Naive thymus-derived CD4-positive, alpha-beta T cell (primary cell): Measurements from ENCODE around the gene TNIK. TPM values are rescaled to one million over a fixed set of nuclear protein-coding genes. Genes with fewer than 3 reads are reported as not detected.

ENCODE experiments used
- ATAC-seq: fragments of 150-1000 bp; cut with Tn5 transposase; 2 replicates; pipeline ENCODE4 v1.10.0; 2021; ENCODE audit warnings: mild to moderate bottlenecking, moderate library complexity
- CTCF ChIA-PET: fragments of 350-600 bp; sonication (Branson Sonifier 250); formaldehyde crosslinking; loops from one replicate; lab custom pipeline; 2021; ENCODE audit warnings: antibody characterized with exemption; lab: Charles Lee
- POLR2A ChIA-PET: fragments of 350-600 bp; sonication (Branson Sonifier 250); formaldehyde crosslinking; loops from one replicate; lab custom pipeline; 2021; ENCODE audit warnings: antibody characterized with exemption, inconsistent platforms; lab: Charles Lee
- DNase-seq, 9 donors: peaks; one replicate each; pipeline versions ENCODE4 v3.0.0 to v3.0.0-alpha.2; 2020 to 2022; ENCODE audit warnings: mixed read lengths in 1 of 9
- H3K27ac ChIP-seq: one replicate; pipeline ENCODE4 v1.7.0; 2013; ENCODE audit warnings: mild to moderate bottlenecking, low read depth, low read length, moderate library complexity
- H3K27me3 ChIP-seq, 2 donors: one replicate each; pipeline ENCODE4 v1.7.0; 2013; ENCODE audit warnings: low read length in 2 of 2, mild to moderate bottlenecking in 2 of 2, moderate library complexity in 2 of 2; ENCODE audit not compliant: control insufficient read depth in 2 of 2, insufficient read depth in 2 of 2
- H3K36me3 ChIP-seq, 3 experiments: 1 replicate in 2 of 3; 2 replicates in 1 of 3; pipeline ENCODE4 v1.7.0; 2013; ENCODE audit warnings: low read length in 3 of 3, mild to moderate bottlenecking in 3 of 3, moderate library complexity in 1 of 3; ENCODE audit not compliant: insufficient read depth in 3 of 3, control insufficient read depth in 2 of 3
- H3K4me1 ChIP-seq, 2 donors: one replicate each; pipeline ENCODE4 v1.7.0; 2013; ENCODE audit warnings: low read length in 2 of 2, mild to moderate bottlenecking in 2 of 2, moderate library complexity in 1 of 2; ENCODE audit not compliant: control insufficient read depth in 2 of 2, insufficient read depth in 2 of 2
- H3K4me3 ChIP-seq: 2 replicates; pipeline ENCODE4 v1.7.0; 2013; ENCODE audit warnings: mild to moderate bottlenecking, low read length
- H3K9me3 ChIP-seq, 3 experiments: 1 replicate in 2 of 3; 2 replicates in 1 of 3; pipeline ENCODE4 v1.7.0; 2013; ENCODE audit warnings: low read length in 3 of 3; ENCODE audit not compliant: control insufficient read depth in 2 of 3
- H3K27ac Mint-ChIP-seq, 9 donors: one replicate each; pipeline ENCODE4 v1.8.0; 2020 to 2022; ENCODE audit warnings: mixed read lengths in 9 of 9, mild to moderate bottlenecking in 8 of 9, moderate library complexity in 5 of 9, inconsistent platforms in 2 of 9
- H3K27me3 Mint-ChIP-seq, 5 donors: one replicate each; pipeline ENCODE4 v1.8.0; 2021 to 2022; ENCODE audit warnings: mixed read lengths in 5 of 5, mild to moderate bottlenecking in 1 of 5
- H3K36me3 Mint-ChIP-seq, 5 donors: one replicate each; pipeline ENCODE4 v1.8.0; 2020 to 2022; ENCODE audit warnings: mixed read lengths in 5 of 5, mild to moderate bottlenecking in 3 of 5, inconsistent platforms in 1 of 5
- H3K4me1 Mint-ChIP-seq, 7 donors: one replicate each; pipeline ENCODE4 v1.8.0; 2020 to 2022; ENCODE audit warnings: mixed read lengths in 7 of 7, mild to moderate bottlenecking in 3 of 7, inconsistent platforms in 1 of 7
- H3K4me3 Mint-ChIP-seq, 10 donors: one replicate each; pipeline ENCODE4 v1.8.0; 2020 to 2022; ENCODE audit warnings: mild to moderate bottlenecking in 10 of 10, mixed read lengths in 10 of 10, moderate library complexity in 6 of 10, inconsistent platforms in 2 of 10
- H3K9me3 Mint-ChIP-seq, 11 donors: one replicate each; pipeline ENCODE4 v1.8.0; 2020 to 2022; ENCODE audit warnings: mixed read lengths in 11 of 11, mild to moderate bottlenecking in 4 of 11, inconsistent platforms in 1 of 11, moderate library complexity in 1 of 11
- intact Hi-C, 2 donors: fragments of 100-400 bp; cut with micrococcal nuclease; formaldehyde crosslinking; loops; one replicate each; pipeline ENCODE4 v1.15.1; 2023
- polyA plus RNA-seq, 2 donors: library from polyadenylated mRNA; unstranded; fragments of 300-500 nt; fragmentation: Illumina TruSeq; gene quantifications; one replicate each; pipeline ENCODE4 v1.2.3, GENCODE V29; 2021
- total RNA-seq, 6 experiments: library from RNA in 5 of 6; stranded (reverse) in 5 of 6; gene quantifications; 1 replicate in 5 of 6; 2 replicates in 1 of 6; pipeline ENCODE4 v1.2.3 and lab custom pipeline; 2021 to 2026

The TNIK gene
- total and polyA plus RNA-seq, 7 experiments from 2014 or later, result 20.2 to 74.9 (median 66.3) TPM

DNA sequence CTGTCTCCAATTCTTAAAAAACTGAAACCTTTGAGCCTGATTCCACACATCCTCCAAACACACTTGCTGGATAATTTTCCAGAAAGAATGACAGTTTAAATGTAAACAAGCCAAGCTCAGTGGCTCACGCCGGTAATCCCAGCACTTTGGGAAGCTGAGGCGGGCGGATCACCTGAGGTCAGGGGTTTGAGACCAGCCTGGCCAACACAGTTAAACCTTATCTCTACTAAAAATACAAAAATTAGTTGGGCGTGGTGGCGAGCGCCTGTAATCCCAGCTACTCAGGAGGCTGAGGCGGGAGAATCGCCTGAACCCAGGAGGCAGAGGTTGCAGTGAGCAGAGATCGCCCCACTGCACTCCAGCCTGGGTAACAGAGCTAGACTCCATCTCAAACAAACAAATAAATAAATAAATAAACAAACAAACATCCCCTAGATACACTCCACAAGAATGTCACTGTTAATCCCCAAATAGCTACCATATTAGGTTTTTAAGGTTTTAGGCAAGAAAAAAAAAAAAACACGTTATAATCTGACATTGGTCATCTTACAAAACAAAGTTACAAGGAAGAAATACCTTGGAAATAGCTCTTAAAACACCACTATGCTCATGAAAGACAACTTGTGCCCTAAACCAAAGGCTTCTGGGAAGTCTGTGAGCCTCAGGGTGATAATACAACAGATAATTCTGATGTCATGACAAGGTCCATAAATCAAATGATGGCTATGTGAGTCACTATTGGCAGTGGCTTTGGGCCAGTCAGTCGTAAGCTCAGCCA is 13.2 kb downstream of the TNIK start:
- H3K4me3 Mint-ChIP-seq, result peak overlapping the region in 8 of 10 donors; percentile 16 to 68 (median 44)
- H3K36me3 ChIP-seq, result no peaks in the 10 kb centered on the region
- no peaks in the 10 kb centered on the region for H3K27me3 Mint-ChIP-seq
- H3K27ac ChIP-seq, result no peak overlapping the region
- no peaks in the 10 kb centered on the region for H3K27me3 ChIP-seq
- H3K27ac Mint-ChIP-seq, result peak overlapping the region in 4 of 9 donors; percentile 33 to 57 (median 44)
- ATAC-seq (no peak), DNase-seq (no peak)
- POLR2A ChIA-PET, result interaction anchor here (0.7 to 1.2 kb wide), 3 partner anchors 14 to 241 kb away, joined by 3 to 5 read pairs (median 3); no protein-coding TSS in a partner anchor
- H3K4me1 Mint-ChIP-seq, result peaks cover 29 to 69% (median 63%) of the 10 kb centered on the region in 7 donors
- CTCF ChIA-PET, result interaction anchor here (0.5 to 0.7 kb wide), 5 partner anchors 42 to 1585 kb away, joined by 3 read pairs; no protein-coding TSS in a partner anchor
- no peak overlapping the region for H3K4me3 ChIP-seq
- peaks cover 19% of the 10 kb centered on the region in 2 donors for H3K4me1 ChIP-seq
- H3K9me3 ChIP-seq, result no peaks in the 10 kb centered on the region
- intact Hi-C loops, result loop anchor here in 1 of 2 donors (1.0 kb wide), 1 partner anchor 13 kb away; the partner anchor contains the start of gene TNIK
- no peaks in the 10 kb centered on the region for H3K9me3 Mint-ChIP-seq
- peaks cover 0 to 26% (median 11%) of the 10 kb centered on the region in 5 donors for H3K36me3 Mint-ChIP-seq

DNA sequence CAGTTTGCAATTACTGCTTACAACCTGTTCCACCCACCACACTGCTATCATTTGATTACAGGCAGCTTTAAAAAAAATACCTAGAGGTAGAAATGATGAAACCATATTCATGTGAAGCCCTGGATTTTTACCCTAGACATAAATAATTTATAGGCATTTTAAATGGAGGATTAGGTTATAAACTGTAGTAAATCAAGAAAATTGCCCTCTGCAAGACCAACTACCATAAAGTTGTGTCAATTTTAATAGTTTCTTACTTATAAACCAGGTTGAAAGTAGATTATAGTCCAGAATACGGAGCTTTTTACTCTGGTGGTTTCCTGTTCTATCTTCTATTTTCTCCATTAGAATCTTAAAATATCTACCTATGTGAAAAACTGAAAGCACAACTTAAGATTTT is 13.9 kb downstream of the TNIK start:
- Mint-ChIP-seq H3K9me3 (no peaks in the 10 kb centered on the region), H3K4me3 (peak overlapping the region in 6 of 10 donors; percentile 8 to 62 (median 44)), H3K36me3 (peaks cover 0 to 28% (median 11%) of the 10 kb centered on the region in 5 donors), H3K4me1 (peaks cover 36 to 76% (median 69%) of the 10 kb centered on the region in 7 donors), H3K27me3 (no peaks in the 10 kb centered on the region), H3K27ac (peak overlapping the region in 2 of 9 donors; percentile 33 to 40)
- Histone ChIP-seq H3K27ac (no peak overlapping the region), H3K36me3 (no peaks in the 10 kb centered on the region), H3K9me3 (no peaks in the 10 kb centered on the region), H3K4me3 (no peak overlapping the region), H3K27me3 (no peaks in the 10 kb centered on the region), H3K4me1 (peaks cover 15 to 19% of the 10 kb centered on the region in 2 donors)
- ChIA-PET POLR2A (interaction anchor here (1.0 to 1.2 kb wide), 4 partner anchors 11 to 240 kb away, joined by 3 to 5 read pairs (median 3); partner anchors contain the start of gene TNIK), CTCF (interaction anchor here (0.6 kb wide), 1 partner anchor 1079 kb away, joined by 3 read pairs; no protein-coding TSS in a partner anchor)
- ATAC-seq (no peak), DNase-seq (no peak)
- intact Hi-C loops, result loop anchor here in 1 of 2 donors (1.0 kb wide), 1 partner anchor 14 kb away; the partner anchor contains the start of gene TNIK

DNA sequence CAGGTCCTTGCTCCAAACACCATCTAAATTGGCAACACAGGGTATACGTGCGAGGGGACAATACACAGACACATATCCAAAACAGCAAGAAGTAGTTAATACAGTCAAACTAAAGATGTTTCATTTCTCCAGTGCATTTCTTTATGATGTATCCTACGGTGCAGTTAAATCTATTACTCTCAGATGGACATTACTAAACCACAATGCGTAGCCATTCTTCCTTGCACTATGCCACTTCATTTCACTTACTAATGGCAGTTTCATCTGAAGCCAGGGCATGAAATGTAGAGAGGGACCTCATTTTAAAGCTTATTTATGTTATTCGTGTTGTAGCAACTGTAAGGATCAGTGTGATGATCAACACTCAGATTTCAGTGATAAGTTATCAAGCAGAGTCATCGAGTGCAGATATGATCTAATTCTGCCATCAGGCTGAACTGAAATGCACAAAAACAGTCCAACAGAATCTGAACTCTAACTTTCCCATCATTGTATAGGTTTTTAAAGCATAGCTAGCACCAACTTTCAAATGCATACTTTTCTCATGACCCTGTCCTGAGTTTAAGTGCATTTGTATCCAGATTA is 14.5 kb downstream of the TNIK start:
- ATAC-seq (peak; percentile 61), DNase-seq (no peak)
- no peaks in the 10 kb centered on the region for H3K9me3 Mint-ChIP-seq
- H3K4me3 ChIP-seq, result no peak overlapping the region
- POLR2A ChIA-PET, result interaction anchor here (0.6 to 1.1 kb wide), 3 partner anchors 9 to 14 kb away, joined by 3 to 4 read pairs (median 3); partner anchors contain the start of gene TNIK
- CTCF ChIA-PET, result interaction anchor here (0.6 kb wide), 1 partner anchor 335 kb away, joined by 3 read pairs; no protein-coding TSS in a partner anchor
- H3K4me1 Mint-ChIP-seq, result peaks cover 42 to 82% (median 75%) of the 10 kb centered on the region in 7 donors
- H3K27ac Mint-ChIP-seq, result peak overlapping the region in 4 of 9 donors; percentile 1 to 52 (median 41)
- H3K27me3 ChIP-seq, result no peaks in the 10 kb centered on the region
- no peaks in the 10 kb centered on the region for H3K9me3 ChIP-seq
- no peaks in the 10 kb centered on the region for H3K36me3 ChIP-seq
- intact Hi-C loops, result loop anchor here in 1 of 2 donors (1.0 kb wide), 1 partner anchor 15 kb away; the partner anchor contains the start of gene TNIK
- H3K4me1 ChIP-seq, result peaks cover 15 to 19% of the 10 kb centered on the region in 2 donors
- H3K4me3 Mint-ChIP-seq, result peak overlapping the region in 3 of 10 donors; percentile 3 to 32 (median 13)
- H3K27ac ChIP-seq, result no peak overlapping the region
- H3K27me3 Mint-ChIP-seq, result no peaks in the 10 kb centered on the region
- H3K36me3 Mint-ChIP-seq, result peaks cover 0 to 30% (median 11%) of the 10 kb centered on the region in 5 donors

DNA sequence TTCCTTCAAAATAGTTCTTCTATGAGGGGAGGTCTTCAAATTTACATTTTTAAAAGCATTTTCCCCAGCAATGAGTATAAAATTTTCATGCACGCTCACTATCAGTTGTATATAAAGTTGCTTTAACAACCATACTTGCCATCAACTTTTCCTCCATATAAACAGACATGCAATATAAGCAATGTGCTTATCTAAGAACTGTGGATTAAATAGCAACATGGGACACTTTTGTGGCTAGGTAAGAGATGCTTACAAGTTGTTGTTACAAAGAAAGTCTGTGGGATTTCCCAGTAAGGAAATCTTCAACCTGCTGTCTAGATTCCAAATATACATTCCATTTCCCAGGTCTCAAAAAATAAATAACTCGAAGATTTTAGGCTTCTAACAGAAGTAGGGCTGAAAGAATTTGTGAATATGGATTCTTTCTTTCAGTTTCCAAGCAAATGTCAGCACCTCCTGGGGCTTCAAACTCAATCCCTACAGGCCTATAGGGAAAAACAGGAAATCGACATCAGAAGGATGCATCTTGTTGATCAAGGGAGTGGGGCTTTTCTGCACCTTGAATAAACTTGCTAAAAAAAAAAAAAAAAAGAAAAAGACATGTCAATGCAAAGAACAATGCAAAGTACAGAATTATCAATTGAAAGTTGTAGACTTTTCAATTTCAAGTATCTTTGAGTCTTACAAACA is 16.1 kb downstream of the TNIK start:
- peaks cover 0 to 3% (median 0%) of the 10 kb centered on the region in 11 donors for H3K9me3 Mint-ChIP-seq
- ATAC-seq (no peak), DNase-seq (no peak)
- peaks cover 0 to 25% (median 11%) of the 10 kb centered on the region in 5 donors for H3K36me3 Mint-ChIP-seq
- H3K27me3 ChIP-seq, result no peaks in the 10 kb centered on the region
- peak overlapping the region in 2 of 9 donors; percentile 6 to 32 for H3K27ac Mint-ChIP-seq
- intact Hi-C loops, result no loop called here
- no peaks in the 10 kb centered on the region for H3K9me3 ChIP-seq
- no peaks in the 10 kb centered on the region for H3K27me3 Mint-ChIP-seq
- CTCF ChIA-PET, result interaction anchor here (1.2 kb wide), 1 partner anchor 8 kb away, joined by 3 read pairs; no protein-coding TSS in a partner anchor
- POLR2A ChIA-PET, result no interaction called here
- H3K4me3 Mint-ChIP-seq, result peak overlapping the region in 3 of 10 donors; percentile 4 to 9 (median 8)
- H3K4me3 ChIP-seq, result no peak overlapping the region
- H3K4me1 Mint-ChIP-seq, result peaks cover 46 to 93% (median 86%) of the 10 kb centered on the region in 7 donors
- no peak overlapping the region for H3K27ac ChIP-seq
- no peaks in the 10 kb centered on the region for H3K36me3 ChIP-seq
- H3K4me1 ChIP-seq, result peaks cover 15 to 19% of the 10 kb centered on the region in 2 donors

DNA sequence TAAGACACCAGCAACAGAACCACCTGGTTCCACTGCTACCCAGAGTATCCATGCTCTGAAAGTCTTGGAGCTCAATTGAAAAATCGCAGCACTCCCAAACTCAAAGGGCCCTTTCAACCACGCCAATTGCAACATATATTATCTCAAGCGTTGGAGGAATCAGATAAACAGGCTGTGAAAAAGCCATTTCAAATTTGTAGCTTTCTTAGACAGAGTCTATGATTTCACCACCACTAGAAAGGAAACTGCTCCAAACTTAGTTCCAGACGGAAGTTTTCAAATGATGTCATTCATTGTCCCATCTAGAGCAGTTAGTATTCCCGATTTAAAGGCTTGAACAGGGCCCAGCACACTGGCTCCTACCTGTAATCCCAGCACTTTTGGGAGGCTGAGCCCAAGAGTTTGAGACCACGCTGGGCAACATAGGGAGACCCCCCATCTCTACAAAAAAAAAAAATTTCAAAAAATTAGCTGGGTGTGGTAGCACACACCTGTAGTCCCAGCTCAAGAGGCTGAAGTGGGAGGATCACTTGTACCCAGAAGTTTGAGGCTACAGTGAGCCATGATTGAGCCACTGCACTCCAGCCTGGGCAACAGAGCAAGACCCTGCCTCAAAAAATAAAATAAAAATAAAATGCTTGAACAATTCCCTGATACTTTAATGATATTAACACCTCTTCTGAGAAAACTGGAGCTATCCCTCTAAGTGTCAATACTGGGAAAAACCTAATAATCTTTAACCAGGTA is 16.8 kb downstream of the TNIK start:
- H3K36me3 Mint-ChIP-seq, result peaks cover 0 to 20% (median 11%) of the 10 kb centered on the region in 5 donors
- H3K4me3 Mint-ChIP-seq, result peak overlapping the region in 3 of 10 donors; percentile 0 to 36 (median 7)
- peaks cover 0 to 3% (median 0%) of the 10 kb centered on the region in 11 donors for H3K9me3 Mint-ChIP-seq
- intact Hi-C loops, result no loop called here
- Histone ChIP-seq H3K9me3 (no peaks in the 10 kb centered on the region), H3K36me3 (no peaks in the 10 kb centered on the region), H3K4me1 (peaks cover 15 to 16% of the 10 kb centered on the region in 2 donors), H3K27ac (no peak overlapping the region), H3K27me3 (no peaks in the 10 kb centered on the region), H3K4me3 (no peak overlapping the region)
- ATAC-seq, result no peak
- no peaks in the 10 kb centered on the region for H3K27me3 Mint-ChIP-seq
- CTCF ChIA-PET, result interaction anchor here (1.2 kb wide), 1 partner anchor 9 kb away, joined by 3 read pairs; no protein-coding TSS in a partner anchor
- no peak for DNase-seq
- H3K27ac Mint-ChIP-seq, result peak overlapping the region in 3 of 9 donors; percentile 6 to 62 (median 32)
- H3K4me1 Mint-ChIP-seq, result peaks cover 51 to 92% (median 84%) of the 10 kb centered on the region in 7 donors
- POLR2A ChIA-PET, result interaction anchor here (1.0 kb wide), 1 partner anchor 13 kb away, joined by 4 read pairs; no protein-coding TSS in a partner anchor
